Keratinocyte (primary cell): ENCODE results near the gene GNPAT. TPM values are rescaled to one million over a fixed set of nuclear protein-coding genes. Genes with fewer than 3 reads are reported as not detected.

Experiments used
- DNase-seq: peaks from one replicate; pipeline ENCODE4 v3.0.0-alpha.2; 2011; ENCODE audit warnings: low read depth, missing footprints, low spot score
- FAIRE-seq: peaks from 2 replicates; lab custom pipeline; 2011; peaks lifted over from hg19 to GRCh38; lab: Jason Lieb, UNC
- H2AFZ ChIP-seq: 2 replicates; pipeline ENCODE4 v1.6.0; 2012; ENCODE audit warnings: low read length, control low read depth, inconsistent platforms; ENCODE audit not compliant: control insufficient read depth
- H3K27ac ChIP-seq: 2 replicates; pipeline ENCODE4 v1.5.1; 2011; ENCODE audit warnings: low read length; ENCODE audit not compliant: control insufficient read depth, insufficient read depth
- H3K27me3 ChIP-seq: 3 replicates; pipeline ENCODE4 v1.6.0; 2011; ENCODE audit warnings: low read length; ENCODE audit not compliant: control insufficient read depth, insufficient read depth; ENCODE audit errors: extremely low read depth
- H3K36me3 ChIP-seq, 2 experiments: 2 replicates in 1 of 2; 3 replicates in 1 of 2; pipeline ENCODE4 v1.5.1; 2011; ENCODE audit warnings: low read length in 2 of 2, mild to moderate bottlenecking in 1 of 2; ENCODE audit not compliant: control insufficient read depth in 2 of 2, insufficient read depth in 2 of 2; ENCODE audit errors: extremely low read depth in 1 of 2
- H3K4me1 ChIP-seq: 3 replicates; pipeline ENCODE4 v1.5.1; 2011; ENCODE audit warnings: low read length; ENCODE audit not compliant: control insufficient read depth, insufficient read depth; ENCODE audit errors: extremely low read depth
- H3K4me2 ChIP-seq: 3 replicates; pipeline ENCODE4 v1.6.0; 2011; ENCODE audit warnings: low read depth, low read length; ENCODE audit not compliant: control insufficient read depth, insufficient read depth; ENCODE audit errors: extremely low read depth
- H3K4me3 ChIP-seq, 3 experiments: fragments of 200-600 bp in 1 of 3; sonication (generic) in 1 of 3; 2 replicates in 2 of 3; 3 replicates in 1 of 3; pipeline ENCODE4 v1.5.1; 2011 to 2016; ENCODE audit warnings: low read length in 3 of 3, mild to moderate bottlenecking in 3 of 3, control low read depth in 2 of 3, inconsistent platforms in 1 of 3, low read depth in 1 of 3, mixed read lengths in 1 of 3, mixed run types in 1 of 3, moderate library complexity in 1 of 3; ENCODE audit not compliant: control insufficient read depth in 2 of 3, insufficient read depth in 2 of 3; ENCODE audit errors: extremely low read depth in 1 of 3
- H3K79me2 ChIP-seq: 2 replicates; pipeline ENCODE4 v1.6.0; 2012; ENCODE audit warnings: low read length; ENCODE audit not compliant: control insufficient read depth, insufficient read depth
- H3K9ac ChIP-seq: 3 replicates; pipeline ENCODE4 v1.6.0; 2011; ENCODE audit warnings: low read length; ENCODE audit not compliant: control insufficient read depth, insufficient read depth; ENCODE audit errors: extremely low read depth
- H3K9me1 ChIP-seq: 3 replicates; pipeline ENCODE4 v1.6.0; 2011; ENCODE audit warnings: low read length; ENCODE audit not compliant: control insufficient read depth, insufficient read depth; ENCODE audit errors: extremely low read depth
- H3K9me3 ChIP-seq: 2 replicates; pipeline ENCODE4 v1.5.1; 2012; ENCODE audit warnings: low read depth, low read length; ENCODE audit not compliant: control insufficient read depth
- H4K20me1 ChIP-seq: 3 replicates; pipeline ENCODE4 v1.6.0; 2011; ENCODE audit warnings: low read length; ENCODE audit not compliant: control insufficient read depth, insufficient read depth; ENCODE audit errors: extremely low read depth
- CTCF ChIP-seq, 3 experiments: IDR thresholded peaks in 1 of 3; conservative IDR thresholded peaks in 1 of 3; optimal IDR thresholded peaks in 1 of 3; 2 replicates in 2 of 3; 3 replicates in 1 of 3; pipeline versions ENCODE3 to v1.5.1; 2011; ENCODE audit warnings: low read length in 3 of 3, mild to moderate bottlenecking in 3 of 3, moderate library complexity in 2 of 3, control low read depth in 1 of 3, inconsistent platforms in 1 of 3; ENCODE audit not compliant: insufficient read depth in 2 of 3; ENCODE audit errors: extremely low read depth in 1 of 3
- EZH2 ChIP-seq: IDR thresholded peaks from one replicate; pipeline ENCODE4 v1.6.1; 2012; ENCODE audit warnings: inconsistent platforms, mild to moderate bottlenecking, low read length, moderate library complexity
- dilution Hi-C: fragments of 300-500 bp; cut with MboI; formaldehyde crosslinking; loops from one replicate; pipeline ENCODE4 v1.7.0; 2020; ENCODE audit warnings: low sequenced_read_pairs; ENCODE audit not compliant: extremely low pct_ligation_motif_present
- polyA plus RNA-seq, 5 experiments: library from polyadenylated mRNA; depleted of rRNA in 3 of 5; stranded (reverse) in 3 of 5; stranded (forward) in 1 of 5; unstranded in 1 of 5; fragments of >200 nt; gene quantifications; 1 replicate in 1 of 5; 2 replicates in 3 of 5; 3 replicates in 1 of 5; pipeline versions ENCODE4 v1.2.1 to v1.2.3, GENCODE V29; 2011 to 2012; ENCODE audit warnings: missing spikeins in 2 of 5, low read depth in 1 of 5, low replicate concordance in 1 of 5

GNPAT gene
- polyA plus RNA-seq, 1 donor (not counting 4 experiments of a cell fraction or from before 2014, with no cell fraction given), result 39.9 TPM

DNA sequence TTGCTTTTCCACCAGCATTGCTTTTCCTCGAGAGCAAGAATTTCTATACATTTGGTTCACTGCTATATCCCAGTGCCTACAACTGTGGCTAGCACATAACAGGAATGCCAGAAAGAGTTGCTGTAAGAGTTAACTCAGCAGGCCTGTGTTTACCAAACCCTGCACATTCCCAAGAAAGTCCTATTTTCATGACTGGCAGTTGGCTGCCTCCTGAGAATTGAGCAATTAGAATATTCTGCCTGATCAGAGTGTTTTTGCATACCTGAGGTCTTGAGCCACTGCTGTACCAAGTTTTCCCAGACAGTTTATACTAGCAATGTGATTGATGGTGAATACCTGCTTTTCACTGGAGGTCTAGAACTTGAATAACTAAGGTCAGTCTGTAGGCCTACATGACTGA is 2.7 kb upstream of the GNPAT start:
- FAIRE-seq (no peak), DNase-seq (no peak)
- peaks cover 41% of the 10 kb centered on the region for H3K79me2 ChIP-seq
- no peaks in the 10 kb centered on the region for H3K9me1 ChIP-seq
- H3K4me3 ChIP-seq, result no peak overlapping the region
- no peaks in the 10 kb centered on the region for H3K27me3 ChIP-seq
- H3K36me3 ChIP-seq, result peaks cover 11 to 20% of the 10 kb centered on the region in 2 experiments
- H3K4me2 ChIP-seq, result no peak overlapping the region
- no peak overlapping the region for H2AFZ ChIP-seq
- dilution Hi-C loops, result no loop called here
- no peak overlapping the region for H3K27ac ChIP-seq
- no peaks in the 10 kb centered on the region for H3K9me3 ChIP-seq
- H3K4me1 ChIP-seq, result peaks cover 12% of the 10 kb centered on the region
- TF ChIP-seq EZH2 (no peak), CTCF (optimal IDR thresholded peaks at IDR 0.05 in 1 of 3, IDR thresholded peaks at IDR 0.05 in 1 of 3, conservative IDR thresholded peaks at IDR 0.05 in 1 of 3; ENCODE audit: extremely low read depth in 1 of 3, insufficient read depth in 2 of 3, low read length in 3 of 3) (no peak)
- no peaks in the 10 kb centered on the region for H4K20me1 ChIP-seq
- H3K9ac ChIP-seq, result no peak overlapping the region

- Histone ChIP-seq H3K4me3 (peak overlapping the region; percentile 88 to 97 (median 96)), H3K27ac (peak overlapping the region; percentile 89), H3K9ac (peak overlapping the region; percentile 96), H3K9me3 (no peaks in the 10 kb centered on the region), H3K36me3 (peaks cover 11 to 14% of the 10 kb centered on the region in 2 experiments), H4K20me1 (no peaks in the 10 kb centered on the region), H3K9me1 (no peaks in the 10 kb centered on the region), H2AFZ (peak overlapping the region; percentile 99), H3K79me2 (peaks cover 62% of the 10 kb centered on the region), H3K4me2 (peak overlapping the region; percentile 60), H3K4me1 (peaks cover 12% of the 10 kb centered on the region), H3K27me3 (no peaks in the 10 kb centered on the region)
- DNase-seq (no peak), FAIRE-seq (no peak)
- TF ChIP-seq CTCF (optimal IDR thresholded peaks at IDR 0.05 in 1 of 3, IDR thresholded peaks at IDR 0.05 in 1 of 3, conservative IDR thresholded peaks at IDR 0.05 in 1 of 3; ENCODE audit: extremely low read depth in 1 of 3, insufficient read depth in 2 of 3, low read length in 3 of 3), result no peak
- TF ChIP-seq EZH2, result no peak
- dilution Hi-C loops, result no loop called here
Observed at GRCh38 chr1:231240531-231240882, 505 bp upstream of the GNPAT start.
